Mucosa of rectum (tissue), 2 donors: ENCODE data around the gene PLEKHO2.

Experiments used
- H3K27ac ChIP-seq, 2 donors: one replicate each; pipeline ENCODE4 v1.7.0; 2013; ENCODE audit warnings: inconsistent platforms in 2 of 2, low read depth in 2 of 2, low read length in 2 of 2
- H3K27me3 ChIP-seq, 2 donors: one replicate each; pipeline ENCODE4 v1.7.0; 2013; ENCODE audit warnings: low read length in 2 of 2; ENCODE audit not compliant: control insufficient read depth in 2 of 2, insufficient read depth in 2 of 2
- H3K36me3 ChIP-seq, 2 donors: one replicate each; pipeline ENCODE4 v1.7.0; 2013; ENCODE audit warnings: low read length in 2 of 2; ENCODE audit not compliant: control insufficient read depth in 2 of 2, insufficient read depth in 2 of 2
- H3K4me1 ChIP-seq, 2 donors: one replicate each; pipeline ENCODE4 v1.7.0; 2013; ENCODE audit warnings: low read length in 2 of 2, mild to moderate bottlenecking in 1 of 2; ENCODE audit not compliant: control insufficient read depth in 2 of 2, insufficient read depth in 2 of 2
- H3K4me3 ChIP-seq, 2 donors: one replicate each; pipeline ENCODE4 v1.7.0; 2013; ENCODE audit warnings: low read length in 2 of 2
- H3K9ac ChIP-seq, 2 donors: one replicate each; pipeline ENCODE4 v1.7.0; 2013; ENCODE audit warnings: low read length in 2 of 2, low read depth in 1 of 2, mild to moderate bottlenecking in 1 of 2
- H3K9me3 ChIP-seq, 2 donors: one replicate each; pipeline ENCODE4 v1.7.0; 2013; ENCODE audit warnings: low read length in 2 of 2; ENCODE audit not compliant: control insufficient read depth in 2 of 2
- donor health status: healthy.
- donor health status: Normal muscosa, but diverticular disease.

The PLEKHO2 gene

GRCh38 chr15:64844576-64845145 lies 2.9 kb downstream of the PLEKHO2 start:
- H3K27ac ChIP-seq: peak overlapping the region; percentile 62 to 86
- peaks cover 0 to 6% of the 10 kb centered on the region in 2 donors for H3K27me3 ChIP-seq
- peaks cover 2 to 3% of the 10 kb centered on the region in 2 donors for H3K36me3 ChIP-seq
- no peaks in the 10 kb centered on the region for H3K9me3 ChIP-seq
- peaks cover 24 to 32% of the 10 kb centered on the region in 2 donors for H3K4me1 ChIP-seq
- peak overlapping the region; percentile 43 to 88 for H3K4me3 ChIP-seq
- peak overlapping the region; percentile 44 to 58 for H3K9ac ChIP-seq

- Histone ChIP-seq H3K4me1 (peaks cover 24 to 32% of the 10 kb centered on the region in 2 donors), H3K4me3 (peak overlapping the region; percentile 43 to 88), H3K27ac (peak overlapping the region; percentile 62 to 86), H3K9ac (peak overlapping the region; percentile 44 to 58), H3K9me3 (no peaks in the 10 kb centered on the region), H3K27me3 (peaks cover 0 to 6% of the 10 kb centered on the region in 2 donors), H3K36me3 (peaks cover 2 to 3% of the 10 kb centered on the region in 2 donors)
These were observed 3.5 kb downstream of the PLEKHO2 start for GRCh38 chr15:64845183-64845611.

- Histone ChIP-seq H3K9me3 (no peaks in the 10 kb centered on the region), H3K27me3 (peaks cover 0 to 1% of the 10 kb centered on the region in 2 donors), H3K27ac (peak overlapping the region; percentile 62 to 86), H3K36me3 (peaks cover 3 to 7% of the 10 kb centered on the region in 2 donors), H3K9ac (peak overlapping the region in 1 of 2 donors; percentile 22), H3K4me3 (peak overlapping the region in 1 of 2 donors; percentile 88), H3K4me1 (peaks cover 21 to 28% of the 10 kb centered on the region in 2 donors)
These were observed 4.3 kb downstream of the PLEKHO2 start for GRCh38 chr15:64845831-64846595.

- no peaks in the 10 kb centered on the region for H3K27me3 ChIP-seq
- H3K36me3 ChIP-seq: peaks cover 3 to 7% of the 10 kb centered on the region in 2 donors
- H3K4me3 ChIP-seq: no peak overlapping the region
- no peak overlapping the region for H3K27ac ChIP-seq
- H3K4me1 ChIP-seq: peaks cover 24 to 26% of the 10 kb centered on the region in 2 donors
- H3K9ac ChIP-seq: no peak overlapping the region
- H3K9me3 ChIP-seq: no peaks in the 10 kb centered on the region
These were observed 5.3 kb downstream of the PLEKHO2 start for GRCh38 chr15:64847016-64847415.

GRCh38 chr15:64847448-64847847 lies 5.7 kb downstream of the PLEKHO2 start:
- H3K4me1 ChIP-seq: peaks cover 23 to 26% of the 10 kb centered on the region in 2 donors
- H3K27ac ChIP-seq: no peak overlapping the region
- H3K9me3 ChIP-seq: no peaks in the 10 kb centered on the region
- no peak overlapping the region for H3K9ac ChIP-seq
- H3K4me3 ChIP-seq: no peak overlapping the region
- no peaks in the 10 kb centered on the region for H3K27me3 ChIP-seq
- H3K36me3 ChIP-seq: peaks cover 3 to 7% of the 10 kb centered on the region in 2 donors

- H3K27ac ChIP-seq: no peak overlapping the region
- H3K36me3 ChIP-seq: peaks cover 3 to 7% of the 10 kb centered on the region in 2 donors
- no peaks in the 10 kb centered on the region for H3K27me3 ChIP-seq
- H3K9me3 ChIP-seq: no peaks in the 10 kb centered on the region
- no peak overlapping the region for H3K4me3 ChIP-seq
- no peak overlapping the region for H3K9ac ChIP-seq
- peaks cover 22 to 23% of the 10 kb centered on the region in 2 donors for H3K4me1 ChIP-seq
These were observed 6.4 kb downstream of the PLEKHO2 start for GRCh38 chr15:64847876-64848716.

GRCh38 chr15:64850778-64851502 lies 9.2 kb downstream of the PLEKHO2 start:
- H3K27me3 ChIP-seq: no peaks in the 10 kb centered on the region
- no peaks in the 10 kb centered on the region for H3K9me3 ChIP-seq
- H3K4me1 ChIP-seq: peaks cover 16 to 17% of the 10 kb centered on the region in 2 donors
- H3K4me3 ChIP-seq: no peak overlapping the region
- peaks cover 5 to 18% of the 10 kb centered on the region in 2 donors for H3K36me3 ChIP-seq
- peak overlapping the region; percentile 57 to 58 for H3K27ac ChIP-seq
- H3K9ac ChIP-seq: no peak overlapping the region

- H3K9me3 ChIP-seq: no peaks in the 10 kb centered on the region
- no peak overlapping the region for H3K4me3 ChIP-seq
- peak overlapping the region; percentile 58 for H3K27ac ChIP-seq
- peaks cover 5 to 22% of the 10 kb centered on the region in 2 donors for H3K36me3 ChIP-seq
- peaks cover 20 to 22% of the 10 kb centered on the region in 2 donors for H3K4me1 ChIP-seq
- no peaks in the 10 kb centered on the region for H3K27me3 ChIP-seq
- H3K9ac ChIP-seq: no peak overlapping the region
These were observed 9.8 kb downstream of the PLEKHO2 start for GRCh38 chr15:64851503-64851840.

- Histone ChIP-seq H3K4me1 (peaks cover 29 to 36% of the 10 kb centered on the region in 2 donors), H3K27ac (no peak overlapping the region), H3K27me3 (no peaks in the 10 kb centered on the region), H3K9me3 (no peaks in the 10 kb centered on the region), H3K36me3 (peaks cover 2 to 22% of the 10 kb centered on the region in 2 donors), H3K4me3 (no peak overlapping the region), H3K9ac (no peak overlapping the region)
These were observed 12.3 kb downstream of the PLEKHO2 start for GRCh38 chr15:64854041-64854440.
